Karpas-422 (cell line): Measurements from ENCODE around the gene RNF6. TPM values are rescaled to one million over a fixed set of nuclear protein-coding genes. Genes with fewer than 3 reads are reported as not detected.

Experiments
- DNase-seq: peaks from one replicate; pipeline ENCODE4 v3.0.0-alpha.2; 2015
- H2AFZ ChIP-seq: fragments of 200-600 bp; sonication (generic); 2 replicates; pipeline ENCODE4 v1.6.1; 2014; ENCODE audit warnings: antibody characterized with exemption, low read length, mixed read lengths
- H3K27ac ChIP-seq: fragments of 200-600 bp; sonication (generic); 2 replicates; pipeline ENCODE4 v1.5.1; 2014; ENCODE audit warnings: mild to moderate bottlenecking, low read length, moderate library complexity
- H3K27me3 ChIP-seq: fragments of 200-600 bp; sonication (generic); 2 replicates; pipeline ENCODE4 v1.6.1; 2014; ENCODE audit warnings: low read length, mixed read lengths
- H3K36me3 ChIP-seq: fragments of 200-600 bp; sonication (generic); 2 replicates; pipeline ENCODE4 v1.6.1; 2014; ENCODE audit warnings: low read length, mixed read lengths; ENCODE audit not compliant: insufficient read depth
- H3K4me1 ChIP-seq: fragments of 200-600 bp; sonication (generic); 2 replicates; pipeline ENCODE4 v1.6.1; 2014; ENCODE audit warnings: mild to moderate bottlenecking, low read length, mixed read lengths
- H3K4me2 ChIP-seq: fragments of 200-600 bp; sonication (generic); 2 replicates; pipeline ENCODE4 v1.6.1; 2014; ENCODE audit warnings: low read length, low read depth, mild to moderate bottlenecking; ENCODE audit not compliant: poor library complexity, severe bottlenecking
- H3K4me3 ChIP-seq: fragments of 200-600 bp; sonication (generic); 2 replicates; pipeline ENCODE4 v1.5.1; 2014; ENCODE audit warnings: mild to moderate bottlenecking, antibody characterized with exemption, low read length, mixed read lengths
- H3K79me2 ChIP-seq: fragments of 200-600 bp; sonication (generic); 2 replicates; pipeline ENCODE4 v1.6.1; 2014; ENCODE audit warnings: mild to moderate bottlenecking, low read length, mixed read lengths
- H3K9ac ChIP-seq: fragments of 200-600 bp; sonication (generic); 2 replicates; pipeline ENCODE4 v1.6.0; 2014; ENCODE audit warnings: low read length
- H3K9me2 ChIP-seq: fragments of 200-600 bp; sonication (generic), shearing (Covaris generic); replicated peaks from 2 replicates; pipeline ENCODE4 v1.6.0; 2014; ENCODE audit warnings: mild to moderate bottlenecking, low read length, moderate library complexity; ENCODE audit not compliant: insufficient read depth
- H3K9me3 ChIP-seq: fragments of 300-700, 200-600 bp; sonication (generic); 2 replicates; pipeline ENCODE4 v1.6.1; 2014; ENCODE audit warnings: low read length, mixed read lengths
- H4K20me1 ChIP-seq: fragments of 200-600 bp; sonication (generic); 2 replicates; pipeline ENCODE4 v1.6.1; 2014; ENCODE audit warnings: mild to moderate bottlenecking, antibody characterized with exemption, low read length, low read depth; ENCODE audit not compliant: insufficient read depth
- total RNA-seq: library from RNA; depleted of rRNA; stranded (reverse); fragments of >200 nt; shearing (Covaris generic); gene quantifications from 2 replicates; pipeline ENCODE4 v1.2.3, GENCODE V29; 2014; ENCODE audit warnings: low replicate concordance

Gene RNF6
- total RNA-seq, 1 experiment from 2014 or later = 48.1 TPM

- H3K27ac ChIP-seq = no peak overlapping the region
Observed at GRCh38 chr13:26220575-26220974, 1.5 kb downstream of the RNF6 start.

DNA sequence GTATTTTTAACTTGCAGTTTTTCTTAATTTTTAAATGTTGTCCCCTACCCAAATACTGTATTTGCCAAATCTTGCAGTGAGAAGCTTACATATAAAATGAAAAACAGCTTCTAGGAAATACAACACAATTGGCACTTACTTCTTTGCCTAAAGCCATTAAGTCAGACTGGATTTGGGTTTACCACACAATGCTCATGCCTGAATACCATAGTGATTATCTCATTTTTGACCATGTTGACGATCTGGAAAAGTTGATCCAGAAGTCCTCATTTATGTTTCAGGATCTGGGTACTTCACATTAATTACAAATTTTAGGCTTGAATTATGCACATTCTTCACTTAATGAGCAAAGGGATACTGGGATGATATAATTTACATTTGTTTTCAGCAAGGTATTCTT, 2.4 kb downstream of the RNF6 start:
- H3K9ac ChIP-seq = no peak overlapping the region
- no peaks in the 10 kb centered on the region for H3K9me3 ChIP-seq
- H2AFZ ChIP-seq = no peak overlapping the region
- H3K4me1 ChIP-seq = peaks cover 24% of the 10 kb centered on the region
- H3K27me3 ChIP-seq = no peaks in the 10 kb centered on the region
- H3K4me2 ChIP-seq = peak overlapping the region; percentile 84
- peaks cover 25% of the 10 kb centered on the region for H3K79me2 ChIP-seq
- H3K27ac ChIP-seq = no peak overlapping the region
- H3K4me3 ChIP-seq = 0 out of 2 replicates have a peak overlapping the region, but pooled peaks have one; percentile 89
- H3K9me2 ChIP-seq = no peaks in the 10 kb centered on the region; the same call in 1 of the 2 replicates
- no peaks in the 10 kb centered on the region for H4K20me1 ChIP-seq
- no peak for DNase-seq
- peaks cover 44% of the 10 kb centered on the region for H3K36me3 ChIP-seq

More at GRCh38 chr13:26220575-26220974, 1.5 kb downstream of the RNF6 start:
- Histone ChIP-seq H3K4me2 (peak overlapping the region; percentile 84), H2AFZ (no peak overlapping the region), H3K79me2 (peaks cover 25% of the 10 kb centered on the region), H3K9me3 (no peaks in the 10 kb centered on the region), H4K20me1 (no peaks in the 10 kb centered on the region), H3K9ac (peak overlapping the region; percentile 94), H3K27me3 (no peaks in the 10 kb centered on the region), H3K36me3 (peaks cover 36% of the 10 kb centered on the region), H3K4me3 (peak overlapping the region; percentile 89), H3K4me1 (peaks cover 24% of the 10 kb centered on the region), H3K9me2 (no peaks in the 10 kb centered on the region; the same call in 1 of the 2 replicates)
- no peak for DNase-seq

DNA sequence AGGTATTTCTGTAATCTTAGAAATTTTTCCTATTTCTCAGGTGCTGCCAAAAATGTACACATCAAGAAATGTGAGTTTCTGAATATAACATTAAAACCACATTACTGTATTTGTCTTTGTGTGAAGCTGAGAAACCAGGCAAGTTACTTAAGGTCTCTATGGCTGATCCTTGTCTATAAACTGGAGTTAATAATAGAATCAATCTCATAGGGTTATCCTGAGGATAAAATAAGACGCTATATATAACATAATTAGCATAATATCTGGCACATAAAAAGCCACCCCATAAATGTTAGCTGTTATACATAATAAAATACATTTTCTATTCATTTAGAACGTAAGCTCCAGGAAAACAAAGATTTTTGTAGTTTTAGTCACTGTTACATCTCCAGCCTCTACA, 6.1 kb downstream of the RNF6 start:
- H3K4me3 ChIP-seq = no peak overlapping the region
- H4K20me1 ChIP-seq = no peaks in the 10 kb centered on the region
- no peak overlapping the region for H3K9ac ChIP-seq
- no peak for DNase-seq
- H3K36me3 ChIP-seq = peaks cover 77% of the 10 kb centered on the region
- peaks cover 15% of the 10 kb centered on the region for H3K4me1 ChIP-seq
- H3K9me3 ChIP-seq = no peaks in the 10 kb centered on the region
- H3K27ac ChIP-seq = no peak overlapping the region
- no peak overlapping the region for H3K4me2 ChIP-seq
- H3K9me2 ChIP-seq = no peaks in the 10 kb centered on the region
- H3K79me2 ChIP-seq = peaks cover 19% of the 10 kb centered on the region
- no peak overlapping the region for H2AFZ ChIP-seq
- no peaks in the 10 kb centered on the region for H3K27me3 ChIP-seq

- no peak overlapping the region for H3K9ac ChIP-seq
- no peak overlapping the region for H2AFZ ChIP-seq
- H3K4me2 ChIP-seq = no peak overlapping the region
- no peak overlapping the region for H3K27ac ChIP-seq
- no peaks in the 10 kb centered on the region for H3K9me2 ChIP-seq
- H3K79me2 ChIP-seq = no peaks in the 10 kb centered on the region; the same call in 1 of the 2 replicates
- H3K36me3 ChIP-seq = peaks cover 78% of the 10 kb centered on the region; the same call in 1 of the 2 replicates
- no peaks in the 10 kb centered on the region for H3K9me3 ChIP-seq
- H4K20me1 ChIP-seq = no peaks in the 10 kb centered on the region
- no peak overlapping the region for H3K4me3 ChIP-seq
- H3K4me1 ChIP-seq = no peaks in the 10 kb centered on the region
- H3K27me3 ChIP-seq = no peaks in the 10 kb centered on the region
- DNase-seq = no peak
Observed at GRCh38 chr13:26213982-26214381, 8.1 kb downstream of the RNF6 start.

DNA sequence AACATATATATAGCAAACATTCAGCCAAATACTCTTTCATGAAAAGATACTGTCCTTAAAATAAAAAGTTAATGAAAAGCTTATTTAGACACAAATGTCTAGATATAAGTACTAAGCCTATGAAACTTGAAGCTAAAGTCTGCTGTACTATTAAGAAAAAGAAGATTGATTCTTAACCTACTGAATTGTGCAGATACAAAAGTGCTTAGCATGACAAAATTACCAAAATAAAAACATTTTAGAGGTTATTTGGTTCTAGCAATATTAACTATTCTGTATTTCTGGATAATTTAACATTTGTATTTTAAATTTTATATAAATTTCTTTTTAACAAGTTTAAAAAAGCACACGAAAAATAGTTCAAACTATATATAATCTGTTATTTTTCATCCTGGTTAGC, 8.8 kb downstream of the RNF6 start:
- Histone ChIP-seq H3K4me1 (no peaks in the 10 kb centered on the region), H3K36me3 (peaks cover 74% of the 10 kb centered on the region; the same call in 1 of the 2 replicates), H3K27me3 (no peaks in the 10 kb centered on the region), H3K27ac (no peak overlapping the region), H3K79me2 (no peaks in the 10 kb centered on the region; the same call in 1 of the 2 replicates), H3K4me2 (no peak overlapping the region), H3K9me2 (no peaks in the 10 kb centered on the region), H3K9ac (no peak overlapping the region), H3K9me3 (no peaks in the 10 kb centered on the region), H2AFZ (no peak overlapping the region), H4K20me1 (no peaks in the 10 kb centered on the region), H3K4me3 (no peak overlapping the region)
- no peak for DNase-seq

DNA sequence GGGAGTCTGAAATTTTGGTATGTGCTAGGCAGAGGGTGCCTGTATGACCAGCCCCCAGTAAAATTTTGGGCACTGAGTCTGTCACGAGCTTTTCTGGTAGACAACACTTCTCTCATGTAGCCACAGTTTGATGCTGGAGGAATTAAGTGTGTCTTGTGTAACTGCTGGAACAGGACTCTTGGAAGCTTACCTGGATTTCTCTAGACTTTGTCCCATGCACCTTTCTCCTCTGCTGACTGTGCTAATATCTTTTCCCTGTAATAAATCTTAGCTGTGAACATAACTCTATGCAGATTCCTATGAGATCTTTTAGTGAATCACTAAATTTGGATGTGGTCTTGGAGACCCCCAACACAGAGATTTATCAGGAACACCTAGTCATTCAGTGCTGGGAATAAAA, 13.8 kb downstream of the RNF6 start:
- no peak overlapping the region for H3K27ac ChIP-seq
- H4K20me1 ChIP-seq = no peaks in the 10 kb centered on the region
- H3K4me3 ChIP-seq = no peak overlapping the region
- no peak for DNase-seq
- peaks cover 44% of the 10 kb centered on the region for H3K36me3 ChIP-seq
- H3K4me2 ChIP-seq = no peak overlapping the region
- H3K79me2 ChIP-seq = no peaks in the 10 kb centered on the region
- H3K9ac ChIP-seq = no peak overlapping the region
- H3K9me2 ChIP-seq = no peaks in the 10 kb centered on the region
- no peaks in the 10 kb centered on the region for H3K4me1 ChIP-seq
- no peaks in the 10 kb centered on the region for H3K9me3 ChIP-seq
- no peaks in the 10 kb centered on the region for H3K27me3 ChIP-seq
- H2AFZ ChIP-seq = no peak overlapping the region

- DNase-seq = no peak
- H3K9me2 ChIP-seq = no peaks in the 10 kb centered on the region
- no peaks in the 10 kb centered on the region for H3K27me3 ChIP-seq
- no peaks in the 10 kb centered on the region for H3K4me1 ChIP-seq
- no peak overlapping the region for H3K27ac ChIP-seq
- H3K9ac ChIP-seq = no peak overlapping the region
- H3K36me3 ChIP-seq = no peaks in the 10 kb centered on the region
- no peak overlapping the region for H3K4me3 ChIP-seq
- no peak overlapping the region for H3K4me2 ChIP-seq
- no peaks in the 10 kb centered on the region for H4K20me1 ChIP-seq
- H3K9me3 ChIP-seq = no peaks in the 10 kb centered on the region
- no peaks in the 10 kb centered on the region for H3K79me2 ChIP-seq
- no peak overlapping the region for H2AFZ ChIP-seq
Observed at GRCh38 chr13:26202365-26202972, 19.6 kb downstream of the RNF6 start.

DNA sequence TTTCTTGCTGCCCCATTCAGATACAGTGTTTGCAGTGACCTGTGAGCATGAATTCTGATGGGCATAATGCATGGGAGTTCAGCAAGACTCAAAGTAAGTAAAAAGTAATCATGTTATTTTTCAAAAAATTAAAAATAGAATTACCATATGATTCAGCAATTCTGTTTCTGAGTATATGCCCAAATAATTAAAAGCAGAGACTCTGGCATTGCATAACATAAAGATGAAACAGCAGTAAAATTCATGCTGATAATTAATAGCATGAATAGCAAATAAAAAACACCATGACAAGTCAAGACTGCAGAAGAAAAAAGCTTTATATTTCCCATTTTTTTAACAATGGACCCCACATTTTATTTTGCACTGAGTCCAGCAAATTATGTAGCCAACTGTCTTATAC, 21.3 kb downstream of the RNF6 start:
- DNase-seq = no peak
- Histone ChIP-seq H3K9me3 (peaks cover 1% of the 10 kb centered on the region; the same call in 1 of the 2 replicates), H3K4me2 (no peak overlapping the region), H3K9me2 (no peaks in the 10 kb centered on the region), H2AFZ (no peak overlapping the region), H4K20me1 (no peaks in the 10 kb centered on the region), H3K4me3 (no peak overlapping the region), H3K9ac (no peak overlapping the region), H3K27ac (no peak overlapping the region), H3K79me2 (no peaks in the 10 kb centered on the region), H3K4me1 (no peaks in the 10 kb centered on the region), H3K27me3 (no peaks in the 10 kb centered on the region), H3K36me3 (no peaks in the 10 kb centered on the region)
